VCaP (cell line): Measurements from ENCODE around the gene MRPL10.
A peak's percentile ranks its signal among the peaks of the same experiment; 100 is the strongest.

Experiments
- H3K27ac ChIP-seq: fragments of 450-650 bp; 2 replicates; pipeline ENCODE4 v1.5.1; 2017
- CTCF ChIP-seq: fragments of 450-650 bp; conservative IDR thresholded peaks from 2 replicates; pipeline ENCODE4 v1.5.1; 2017; ENCODE audit warnings: mild to moderate bottlenecking, moderate library complexity

Gene MRPL10

GRCh38 chr17:47836601-47837000 lies 5.3 kb upstream of the MRPL10 start:
- TF ChIP-seq CTCF, result no peak
- H3K27ac ChIP-seq, result no peak overlapping the region

- TF ChIP-seq CTCF, result no peak
- no peak overlapping the region for H3K27ac ChIP-seq
Measured at GRCh38 chr17:47834756-47835155, 3.4 kb upstream of the MRPL10 start.

GRCh38 chr17:47831934-47832327 lies 590 bp upstream of the MRPL10 start:
- no peak for TF ChIP-seq CTCF
- peak overlapping the region; percentile 90 for H3K27ac ChIP-seq

GRCh38 chr17:47830396-47831002 lies 842 bp downstream of the MRPL10 start:
- peak overlapping the region; percentile 90 for H3K27ac ChIP-seq

GRCh38 chr17:47829870-47830269 lies 1.5 kb downstream of the MRPL10 start:
- no peak for TF ChIP-seq CTCF
- peak overlapping the region; percentile 90 for H3K27ac ChIP-seq

More at GRCh38 chr17:47830396-47831002, 842 bp downstream of the MRPL10 start:
- no peak for TF ChIP-seq CTCF

- TF ChIP-seq CTCF, result no peak
- no peak overlapping the region for H3K27ac ChIP-seq
Measured at GRCh38 chr17:47823519-47823918, 7.8 kb downstream of the MRPL10 start.

- TF ChIP-seq CTCF, result no peak
- H3K27ac ChIP-seq, result peak overlapping the region; percentile 81
Measured at GRCh38 chr17:47822785-47823184, 8.6 kb downstream of the MRPL10 start.
